Mesenchymal stem cell (in vitro differentiated cells and primary cell): ENCODE data around the gene CIRBP.

Experiments
- DNase-seq: peaks from one replicate; pipeline ENCODE4 v3.0.0-alpha.2; 2013
- H2AFZ ChIP-seq: one replicate; pipeline ENCODE4 v1.6.1; 2013; ENCODE audit warnings: low read depth, mild to moderate bottlenecking, control low read depth, inconsistent platforms, low read length, moderate library complexity
- H2AK5ac ChIP-seq: 2 replicates; pipeline ENCODE4 v1.6.1; 2013; ENCODE audit warnings: low read length, moderate library complexity, mild to moderate bottlenecking, inconsistent platforms; ENCODE audit not compliant: severe bottlenecking
- H2BK120ac ChIP-seq: one replicate; pipeline ENCODE4 v1.6.1; 2013; ENCODE audit warnings: low read depth, mild to moderate bottlenecking, inconsistent platforms, low read length, moderate library complexity
- H2BK12ac ChIP-seq, 2 experiments: one replicate each; pipeline ENCODE4 v1.6.1; 2013; ENCODE audit warnings: inconsistent platforms in 2 of 2, low read length in 2 of 2, mild to moderate bottlenecking in 2 of 2, moderate library complexity in 2 of 2, control low read depth in 1 of 2
- H2BK15ac ChIP-seq: one replicate; pipeline ENCODE4 v1.6.1; 2013; ENCODE audit warnings: mild to moderate bottlenecking, low read depth, inconsistent platforms; ENCODE audit not compliant: poor library complexity, severe bottlenecking
- H2BK5ac ChIP-seq: 2 replicates; pipeline ENCODE4 v1.6.1; 2013; ENCODE audit warnings: low read depth, mild to moderate bottlenecking, low read length, control low read depth, inconsistent platforms; ENCODE audit not compliant: poor library complexity, severe bottlenecking
- H3K14ac ChIP-seq, 2 experiments: one replicate each; pipeline ENCODE4 v1.6.1; 2013; ENCODE audit warnings: inconsistent platforms in 2 of 2, low read length in 2 of 2, control low read depth in 1 of 2, mild to moderate bottlenecking in 1 of 2, moderate library complexity in 1 of 2
- H3K18ac ChIP-seq, 2 experiments: one replicate each; pipeline ENCODE4 v1.6.1; 2013; ENCODE audit warnings: inconsistent platforms in 2 of 2, low read length in 2 of 2, control low read depth in 1 of 2, low read depth in 1 of 2, mild to moderate bottlenecking in 1 of 2
- H3K23ac ChIP-seq, 2 experiments: one replicate each; pipeline ENCODE4 v1.6.1; 2013; ENCODE audit warnings: inconsistent platforms in 2 of 2, low read length in 2 of 2, mild to moderate bottlenecking in 2 of 2, moderate library complexity in 2 of 2, control low read depth in 1 of 2
- H3K27ac ChIP-seq: 2 replicates; pipeline ENCODE4 v1.5.1; 2013; ENCODE audit warnings: mild to moderate bottlenecking, moderate library complexity, low read length, control low read depth, inconsistent platforms; ENCODE audit not compliant: poor library complexity, severe bottlenecking
- H3K27me3 ChIP-seq, 2 experiments: 2 replicates each; pipeline versions ENCODE4 v1.6.1 to v1.7.0; 2013; ENCODE audit warnings: low read length in 2 of 2, mild to moderate bottlenecking in 2 of 2, moderate library complexity in 2 of 2, control low read depth in 1 of 2, inconsistent platforms in 1 of 2; ENCODE audit not compliant: control insufficient read depth in 1 of 2, insufficient read depth in 1 of 2
- H3K36me3 ChIP-seq, 2 experiments: 2 replicates each; pipeline versions ENCODE4 v1.6.1 to v1.7.0; 2013; ENCODE audit warnings: low read length in 2 of 2, control low read depth in 1 of 2, inconsistent platforms in 1 of 2, low read depth in 1 of 2, mild to moderate bottlenecking in 1 of 2; ENCODE audit not compliant: insufficient read depth in 2 of 2, control insufficient read depth in 1 of 2
- H3K4ac ChIP-seq, 2 experiments: one replicate each; pipeline ENCODE4 v1.6.1; 2013; ENCODE audit warnings: inconsistent platforms in 2 of 2, low read length in 2 of 2, mild to moderate bottlenecking in 2 of 2, moderate library complexity in 2 of 2, control low read depth in 1 of 2, low read depth in 1 of 2
- H3K4me1 ChIP-seq: 2 replicates; pipeline ENCODE4 v1.6.1; 2013; ENCODE audit warnings: low read depth, low read length, control low read depth; ENCODE audit not compliant: control insufficient read depth, insufficient read depth
- H3K4me2 ChIP-seq: 2 replicates; pipeline ENCODE4 v1.6.1; 2013; ENCODE audit warnings: low read length, mild to moderate bottlenecking, inconsistent platforms; ENCODE audit not compliant: poor library complexity, severe bottlenecking
- H3K4me3 ChIP-seq, 2 experiments: 2 replicates each; pipeline versions ENCODE4 v1.5.1 to v1.7.0; 2013; ENCODE audit warnings: low read length in 2 of 2, mild to moderate bottlenecking in 2 of 2, control low read depth in 1 of 2, low read depth in 1 of 2; ENCODE audit not compliant: insufficient read depth in 1 of 2
- H3K79me1 ChIP-seq: replicated peaks from 2 replicates; pipeline ENCODE4 v1.6.1; 2013; ENCODE audit warnings: mild to moderate bottlenecking, control low read depth, low read length, inconsistent platforms; ENCODE audit not compliant: poor library complexity, severe bottlenecking
- H3K9ac ChIP-seq: 2 replicates; pipeline ENCODE4 v1.7.0; 2013; ENCODE audit warnings: mild to moderate bottlenecking, low read length, moderate library complexity
- H3K9me3 ChIP-seq: 2 replicates; pipeline ENCODE4 v1.7.0; 2013; ENCODE audit warnings: mild to moderate bottlenecking, low read length; ENCODE audit not compliant: control insufficient read depth
- H4K8ac ChIP-seq: one replicate; pipeline ENCODE4 v1.6.1; 2013; ENCODE audit warnings: inconsistent platforms, mild to moderate bottlenecking, low read length, moderate library complexity
- H4K91ac ChIP-seq: one replicate; pipeline ENCODE4 v1.6.1; 2013; ENCODE audit warnings: mild to moderate bottlenecking, low read length, inconsistent platforms
- WGBS: methylation state at CpG from one replicate; pipeline ENCODE4 v1.1.7; 2013; ENCODE audit warnings: mixed read lengths; 5-methylcytosine and 5-hydroxymethylcytosine counted together

Gene CIRBP

DNA sequence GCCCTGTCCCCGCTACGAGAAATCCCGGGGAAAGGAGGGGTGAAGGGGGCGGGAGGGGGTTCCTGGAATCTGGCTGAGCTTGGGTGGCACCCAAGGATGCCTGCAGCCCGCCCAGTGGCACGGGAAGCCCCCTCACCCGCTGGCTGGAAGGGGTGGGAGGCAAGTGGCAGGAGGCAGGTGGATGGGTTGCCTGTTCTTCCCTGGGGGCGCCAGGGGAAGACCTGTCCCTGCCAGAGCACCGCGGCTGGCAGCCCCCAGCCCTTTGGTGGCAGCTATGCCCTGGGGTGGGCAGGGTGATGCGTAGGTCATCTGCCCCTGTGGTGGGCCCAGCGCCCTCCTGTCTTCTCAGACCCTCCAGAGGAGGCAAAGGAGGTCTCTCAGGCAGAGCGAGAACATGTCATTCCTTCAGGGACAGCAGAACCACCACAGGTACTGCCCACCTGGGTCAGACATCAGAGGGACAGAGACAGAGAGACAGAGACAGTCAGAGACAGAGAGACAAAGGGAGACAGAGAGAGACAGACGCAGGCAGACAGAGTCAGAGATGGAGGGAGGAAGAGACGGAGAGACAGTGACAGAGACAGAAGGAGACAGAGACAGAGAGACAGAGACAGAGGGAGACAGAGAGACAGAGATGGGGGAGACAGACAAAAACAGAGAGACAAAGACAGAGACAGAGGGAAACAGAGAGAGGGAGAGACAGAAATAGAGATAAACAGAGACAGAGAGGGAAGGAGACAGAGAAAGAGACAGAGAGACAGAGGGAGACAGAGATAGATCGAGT is 53.3 kb downstream of the CIRBP start:
- Histone ChIP-seq H3K79me1 (no peaks in the 10 kb centered on the region), H2AK5ac (no peak overlapping the region), H3K4me3 (no peak overlapping the region), H3K4me1 (no peaks in the 10 kb centered on the region), H2BK5ac (no peak overlapping the region), H4K8ac (no peak overlapping the region), H3K9me3 (no peaks in the 10 kb centered on the region), H2BK12ac (no peak overlapping the region), H4K91ac (no peak overlapping the region), H3K4me2 (no peak overlapping the region), H3K23ac (peak overlapping the region in 1 of 2 experiments; percentile 50), H3K27ac (no peak overlapping the region), H3K18ac (no peak overlapping the region), H3K36me3 (no peaks in the 10 kb centered on the region), H2BK120ac (no peak overlapping the region), H3K9ac (no peak overlapping the region), H3K4ac (no peak overlapping the region), H3K14ac (no peak overlapping the region), H2AFZ (no peak overlapping the region), H3K27me3 (peaks cover 14 to 49% of the 10 kb centered on the region in 2 experiments), H2BK15ac (no peak overlapping the region)
- DNase-seq: no peak
- 90% methylated on average over 16 of the region's 16 CpGs for WGBS

DNA sequence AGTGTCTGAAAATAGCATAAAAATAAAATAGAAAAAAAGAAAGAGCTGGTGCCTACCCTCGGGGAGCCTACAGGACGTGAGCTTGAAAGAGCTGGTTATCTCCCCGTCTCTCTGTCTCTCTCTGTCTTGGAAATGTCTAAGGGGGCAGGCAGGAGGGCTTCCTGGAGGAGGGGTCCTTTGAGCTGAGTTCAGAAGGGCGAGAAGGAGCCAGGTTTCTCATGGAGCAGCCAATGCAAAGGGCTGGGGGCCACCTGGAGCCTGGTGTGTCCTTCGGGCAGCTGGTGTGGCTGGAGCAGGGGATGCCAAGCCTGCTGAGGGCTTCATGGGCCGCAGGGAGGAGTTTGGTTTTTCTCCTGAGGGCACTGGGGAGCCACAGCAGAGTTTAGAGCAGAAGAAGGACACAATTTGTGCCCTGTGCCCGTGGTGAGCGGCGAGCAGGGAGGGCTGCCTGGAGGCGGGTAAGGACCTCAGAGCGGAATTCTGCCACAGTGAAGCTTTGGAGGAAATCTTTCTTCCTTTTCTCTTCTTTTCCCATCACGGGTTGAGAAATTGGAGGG is 55.2 kb downstream of the CIRBP start:
- 93% methylated on average over 11 of the region's 12 CpGs for WGBS
- Histone ChIP-seq H2AFZ (no peak overlapping the region), H3K9me3 (no peaks in the 10 kb centered on the region), H3K4me1 (peaks cover 2% of the 10 kb centered on the region), H3K36me3 (no peaks in the 10 kb centered on the region), H3K27me3 (peaks cover 0 to 32% of the 10 kb centered on the region in 2 experiments), H2BK5ac (no peak overlapping the region), H3K14ac (no peak overlapping the region), H3K4me3 (no peak overlapping the region), H2BK12ac (no peak overlapping the region), H3K79me1 (no peaks in the 10 kb centered on the region), H3K4ac (no peak overlapping the region), H3K27ac (no peak overlapping the region), H2AK5ac (no peak overlapping the region), H3K23ac (no peak overlapping the region), H3K9ac (peak overlapping the region; percentile 70), H2BK15ac (no peak overlapping the region), H3K18ac (no peak overlapping the region), H4K91ac (no peak overlapping the region), H4K8ac (no peak overlapping the region), H3K4me2 (no peak overlapping the region), H2BK120ac (no peak overlapping the region)
- DNase-seq: no peak
